Body of pancreas (tissue), 4 donors: ENCODE data around the gene SLC26A2. TPM values are rescaled to one million over a fixed set of nuclear protein-coding genes. Genes with fewer than 3 reads are reported as not detected.
A peak's percentile ranks its signal among the peaks of the same experiment; 100 is the strongest.

Experiments
- ATAC-seq: fragments of 150-250 bp; one replicate; pipeline ENCODE4 v1.9.1; 2016
- DNase-seq, 4 donors: peaks; one replicate each; pipeline ENCODE4 v3.0.0-alpha.2; 2019
- H3K27ac ChIP-seq, 4 donors: fragments of 200-600 bp; sonication (generic); 1 replicate in 3 of 4; 2 replicates in 1 of 4; pipeline versions ENCODE4 v1.5.1 to v1.6.1; 2016 to 2019; ENCODE audit warnings: mild to moderate bottlenecking in 1 of 4, mixed read lengths in 1 of 4, moderate library complexity in 1 of 4
- H3K27me3 ChIP-seq, 2 donors: fragments of 200-600 bp; sonication (generic); one replicate each; pipeline ENCODE4 v1.6.0; 2016; ENCODE audit warnings: mild to moderate bottlenecking in 1 of 2
- H3K36me3 ChIP-seq, 2 donors: fragments of 200-600 bp; sonication (generic); replicated peaks in 1 of 2; 2 replicates each; pipeline ENCODE4 v1.5.1; 2016; ENCODE audit warnings: low read depth in 2 of 2; ENCODE audit not compliant: insufficient read depth in 1 of 2
- H3K4me1 ChIP-seq: fragments of 200-600 bp; sonication (generic); one replicate; pipeline ENCODE4 v1.6.0; 2016
- H3K4me3 ChIP-seq, 2 donors: fragments of 200-600 bp; sonication (generic); 1 replicate in 1 of 2; 2 replicates in 1 of 2; pipeline ENCODE4 v1.5.1; 2016 to 2019
- H3K9me3 ChIP-seq, 3 donors: fragments of 200-600 bp; sonication (generic); 1 replicate in 2 of 3; 2 replicates in 1 of 3; pipeline ENCODE4 v1.5.1; 2016
- POLR2A ChIP-seq, 3 donors: fragments of 450-650 bp; IDR thresholded peaks; one replicate each; pipeline ENCODE4 v1.6.1; 2016; ENCODE audit warnings: antibody characterized with exemption in 3 of 3, mild to moderate bottlenecking in 2 of 3
- WGBS, 2 donors: methylation state at CpG; one replicate each; pipeline ENCODE4 v1.1.5; 2017; 5-methylcytosine and 5-hydroxymethylcytosine counted together
- intact Hi-C: fragments of 100-400 bp; cut with DNase I; formaldehyde crosslinking; loops from one replicate; pipeline ENCODE4 v1.15.1; 2023
- total RNA-seq, 2 donors: library from RNA; depleted of rRNA; stranded (reverse); fragments of >200 nt; gene quantifications; one replicate each; pipeline ENCODE4 v1.1.0, GENCODE V29; 2016
- TF ChIP-seq, protein P1 (sequence below), 7 experiments: fragments of 450-650 bp in 4 of 7; fragments of 200-600 bp in 3 of 7; sonication (generic) in 3 of 7; IDR thresholded peaks; one replicate each; pipeline ENCODE4 v1.5.1; 2016 to 2019; ENCODE audit warnings: antibody characterized with exemption in 7 of 7

SLC26A2 gene
- total RNA-seq, 2 donors from 2014 or later = 2.3 to 6.5 TPM

DNA sequence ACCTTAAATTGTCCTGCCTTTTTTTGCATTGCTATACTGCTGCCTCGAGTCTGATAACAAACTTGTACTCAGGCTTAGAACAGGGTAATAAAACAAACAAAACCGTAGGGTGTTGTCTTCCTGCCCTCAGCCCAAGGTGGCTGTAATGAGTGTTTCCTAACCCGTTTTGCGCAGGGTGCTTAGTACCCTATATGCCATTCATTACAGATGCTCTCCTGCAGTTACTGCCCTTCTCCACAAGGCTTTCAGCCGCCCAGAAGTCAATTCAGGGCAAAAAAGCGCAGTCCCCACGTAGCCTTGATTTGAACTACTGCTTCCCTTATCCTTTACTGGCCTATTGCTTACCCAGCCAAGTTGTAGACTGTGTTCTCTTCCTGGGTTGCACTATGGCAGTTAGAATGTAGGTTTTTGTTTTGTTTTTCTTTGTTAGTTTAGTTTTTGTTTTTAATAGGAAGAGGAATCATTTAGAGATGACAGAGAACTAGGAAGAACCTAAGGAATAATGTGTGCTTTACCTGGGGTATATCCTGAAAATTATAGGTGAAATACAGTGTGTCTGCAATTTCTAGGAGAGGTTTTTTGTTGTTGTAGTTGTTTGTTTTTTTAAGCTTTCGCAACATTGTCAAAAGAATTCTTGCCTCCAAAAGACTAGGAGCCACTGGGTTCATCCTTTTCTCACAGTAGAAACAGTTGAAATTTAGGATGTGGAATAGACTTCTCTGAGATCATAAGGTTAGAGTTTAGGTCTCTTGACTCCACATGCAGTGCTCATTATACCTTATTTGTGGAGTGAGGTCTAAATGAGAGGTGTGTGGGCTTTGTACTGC, 41.3 kb downstream of the SLC26A2 start:
- peak overlapping the region; percentile 71 to 91 for H3K4me3 ChIP-seq
- DNase-seq = peak; percentile 35 to 55 (median 46)
- ATAC-seq = peak; percentile 39
- no peak for TF ChIP-seq POLR2A (IDR thresholded peaks at IDR 0.05)
- TF ChIP-seq, protein P1, sequence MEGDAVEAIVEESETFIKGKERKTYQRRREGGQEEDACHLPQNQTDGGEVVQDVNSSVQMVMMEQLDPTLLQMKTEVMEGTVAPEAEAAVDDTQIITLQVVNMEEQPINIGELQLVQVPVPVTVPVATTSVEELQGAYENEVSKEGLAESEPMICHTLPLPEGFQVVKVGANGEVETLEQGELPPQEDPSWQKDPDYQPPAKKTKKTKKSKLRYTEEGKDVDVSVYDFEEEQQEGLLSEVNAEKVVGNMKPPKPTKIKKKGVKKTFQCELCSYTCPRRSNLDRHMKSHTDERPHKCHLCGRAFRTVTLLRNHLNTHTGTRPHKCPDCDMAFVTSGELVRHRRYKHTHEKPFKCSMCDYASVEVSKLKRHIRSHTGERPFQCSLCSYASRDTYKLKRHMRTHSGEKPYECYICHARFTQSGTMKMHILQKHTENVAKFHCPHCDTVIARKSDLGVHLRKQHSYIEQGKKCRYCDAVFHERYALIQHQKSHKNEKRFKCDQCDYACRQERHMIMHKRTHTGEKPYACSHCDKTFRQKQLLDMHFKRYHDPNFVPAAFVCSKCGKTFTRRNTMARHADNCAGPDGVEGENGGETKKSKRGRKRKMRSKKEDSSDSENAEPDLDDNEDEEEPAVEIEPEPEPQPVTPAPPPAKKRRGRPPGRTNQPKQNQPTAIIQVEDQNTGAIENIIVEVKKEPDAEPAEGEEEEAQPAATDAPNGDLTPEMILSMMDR (IDR thresholded peaks at IDR 0.05) = peak; percentile 9 to 68 (median 49)
- no peaks in the 10 kb centered on the region for H3K27me3 ChIP-seq
- WGBS, 2 donors = 11% methylated on average over 8 of the region's 8 CpGs
- intact Hi-C loops = no loop called here
- no peaks in the 10 kb centered on the region for H3K9me3 ChIP-seq
- H3K27ac ChIP-seq = peak overlapping the region in 3 of 4 donors; percentile 85 to 93 (median 86)
- peaks cover 36% of the 10 kb centered on the region for H3K4me1 ChIP-seq
- H3K36me3 ChIP-seq = peaks cover 0 to 2% of the 10 kb centered on the region in 2 donors

DNA sequence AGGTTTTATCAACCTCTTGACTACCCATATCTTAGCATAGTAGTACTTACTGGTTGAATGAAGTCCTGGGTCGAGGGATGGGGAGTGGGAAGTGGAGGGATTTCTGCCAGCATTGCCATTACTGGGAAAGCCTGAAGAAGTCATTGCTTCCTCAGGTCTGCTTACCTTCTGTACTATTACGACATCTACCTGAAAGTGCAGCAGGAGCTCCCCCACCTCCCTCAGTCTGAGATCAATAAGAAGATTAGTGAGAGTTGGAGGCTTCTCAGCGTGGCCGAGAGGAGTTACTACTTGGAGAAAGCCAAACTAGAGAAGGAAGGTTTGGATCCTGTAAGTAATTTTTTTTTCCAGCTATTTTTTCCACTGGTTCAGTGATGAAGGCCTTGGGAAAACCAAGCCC, 45.8 kb downstream of the SLC26A2 start:
- WGBS, 2 donors = 90 to 93% methylated on average over 4 of the region's 4 CpGs
- TF ChIP-seq, protein P1 (IDR thresholded peaks at IDR 0.05) = no peak
- TF ChIP-seq POLR2A (IDR thresholded peaks at IDR 0.05) = no peak
- intact Hi-C loops = no loop called here
- Histone ChIP-seq H3K9me3 (no peaks in the 10 kb centered on the region), H3K27me3 (no peaks in the 10 kb centered on the region), H3K4me3 (no peak overlapping the region), H3K4me1 (peaks cover 19% of the 10 kb centered on the region), H3K27ac (no peak overlapping the region), H3K36me3 (peaks cover 0 to 16% of the 10 kb centered on the region in 2 donors)
- DNase-seq = no peak
- no peak for ATAC-seq

DNA sequence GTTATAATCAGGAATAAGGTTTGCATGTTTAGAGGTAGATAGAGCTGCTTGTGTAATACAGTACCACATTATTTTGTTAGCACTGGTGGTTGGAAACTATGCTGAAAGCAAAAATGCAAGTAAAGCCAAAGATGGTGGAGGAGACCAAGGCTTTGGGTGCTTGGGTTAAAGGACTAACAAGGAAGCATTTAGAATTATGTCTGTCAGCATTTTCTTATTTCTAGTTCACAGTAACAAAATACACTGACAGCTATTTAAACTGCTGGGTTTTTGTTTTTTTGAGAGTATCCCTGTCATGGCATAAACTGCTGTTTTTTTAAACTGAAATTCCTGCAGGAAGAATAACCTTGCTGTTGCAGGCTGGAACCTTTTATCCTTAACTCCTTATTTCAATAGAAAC, 46.5 kb downstream of the SLC26A2 start:
- no peak for DNase-seq
- Histone ChIP-seq H3K4me3 (no peak overlapping the region), H3K27ac (no peak overlapping the region), H3K36me3 (peaks cover 0 to 17% of the 10 kb centered on the region in 2 donors), H3K4me1 (peaks cover 12% of the 10 kb centered on the region), H3K27me3 (no peaks in the 10 kb centered on the region), H3K9me3 (no peaks in the 10 kb centered on the region)
- intact Hi-C loops = no loop called here
- ATAC-seq = no peak
- TF ChIP-seq, protein P1 (IDR thresholded peaks at IDR 0.05) = no peak
- TF ChIP-seq POLR2A (IDR thresholded peaks at IDR 0.05) = no peak

DNA sequence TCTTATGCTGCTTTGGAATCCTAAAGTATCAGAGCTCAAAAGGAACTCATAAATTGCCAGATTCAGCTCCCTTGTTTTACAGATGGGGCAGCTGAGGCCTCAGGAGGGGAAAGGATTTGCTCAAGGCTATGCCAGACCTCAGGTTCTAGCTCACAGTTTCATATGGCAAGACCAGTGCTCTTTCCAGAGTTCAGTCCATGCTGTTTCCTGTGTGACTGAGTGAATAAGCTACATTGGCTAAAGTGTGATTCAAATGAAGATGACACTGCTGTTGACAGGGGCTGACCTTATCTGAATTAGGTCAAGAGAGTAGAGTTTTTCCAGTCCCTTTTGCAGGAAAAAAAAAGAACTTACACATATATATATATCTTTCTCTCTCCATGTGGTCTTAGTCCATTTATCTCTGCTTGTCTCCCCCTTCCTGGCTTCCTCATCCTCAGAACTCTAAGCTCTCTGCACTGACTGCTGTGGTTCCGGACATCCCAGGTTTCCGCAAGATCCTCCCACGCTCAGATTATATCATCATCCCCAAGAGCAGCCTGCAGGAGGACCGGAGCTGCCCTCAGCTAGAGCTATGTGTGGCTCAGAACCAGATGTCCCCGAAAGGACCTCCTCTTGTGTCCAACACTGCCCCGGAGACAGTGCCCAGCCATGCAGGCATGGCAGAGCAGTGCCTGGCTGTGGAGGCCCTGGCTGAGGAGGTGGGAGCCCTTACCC, 49.3 kb downstream of the SLC26A2 start:
- no peak for TF ChIP-seq POLR2A (IDR thresholded peaks at IDR 0.05)
- TF ChIP-seq, protein P1 (IDR thresholded peaks at IDR 0.05) = no peak
- Histone ChIP-seq H3K27me3 (no peaks in the 10 kb centered on the region), H3K9me3 (no peaks in the 10 kb centered on the region), H3K4me3 (no peak overlapping the region), H3K4me1 (no peaks in the 10 kb centered on the region), H3K27ac (no peak overlapping the region), H3K36me3 (peaks cover 0 to 40% of the 10 kb centered on the region in 2 donors)
- no peak for DNase-seq
- intact Hi-C loops = no loop called here
- WGBS, 2 donors = 84 to 95% methylated on average over 5 to 6 of the region's 6 CpGs
- no peak for ATAC-seq
